Erythroblast (primary cell): ENCODE data around the gene NT5DC2.

ENCODE experiments used
- DNase-seq, 2 experiments: peaks; one replicate each; lab custom pipeline; 2025; lab: John Stamatoyannopoulos, UW
- GATA1 ChIP-seq: IDR thresholded peaks from 2 replicates; pipeline ENCODE4 v1.6.1; 2011; ENCODE audit warnings: low read depth, mild to moderate bottlenecking, control low read depth, low read length, moderate library complexity
- POLR2A ChIP-seq: IDR thresholded peaks from 2 replicates; pipeline ENCODE4 v1.6.1; 2011; ENCODE audit warnings: mild to moderate bottlenecking, low read length

The NT5DC2 gene

GRCh38 chr3:52524258-52524751 lies 9.4 kb downstream of the NT5DC2 start:
- no peak for TF ChIP-seq GATA1
- TF ChIP-seq POLR2A: no peak
- DNase-seq: no peak

GRCh38 chr3:52523386-52524257 lies 10.0 kb downstream of the NT5DC2 start:
- TF ChIP-seq POLR2A: no peak
- TF ChIP-seq GATA1: no peak
- no peak for DNase-seq

GRCh38 chr3:52522651-52523251 lies 10.9 kb downstream of the NT5DC2 start:
- TF ChIP-seq POLR2A: no peak
- no peak for TF ChIP-seq GATA1

GRCh38 chr3:52521881-52522650 lies 11.6 kb downstream of the NT5DC2 start:
- TF ChIP-seq POLR2A: no peak
- no peak for TF ChIP-seq GATA1
- DNase-seq: no peak

More at GRCh38 chr3:52522651-52523251, 10.9 kb downstream of the NT5DC2 start:
- DNase-seq: no peak

- DNase-seq: no peak
- no peak for TF ChIP-seq GATA1
- TF ChIP-seq POLR2A: no peak
These were observed 12.2 kb downstream of the NT5DC2 start for GRCh38 chr3:52521488-52521824.

- TF ChIP-seq POLR2A (no peak), GATA1 (no peak)
- DNase-seq: no peak
These were observed 12.8 kb downstream of the NT5DC2 start for GRCh38 chr3:52520716-52521487.

GRCh38 chr3:52520141-52520667 lies 13.5 kb downstream of the NT5DC2 start:
- DNase-seq: no peak
- TF ChIP-seq GATA1: no peak
- TF ChIP-seq POLR2A: no peak

GRCh38 chr3:52519445-52520140 lies 14.1 kb downstream of the NT5DC2 start:
- no peak for DNase-seq
- no peak for TF ChIP-seq POLR2A
- TF ChIP-seq GATA1: no peak

- TF ChIP-seq POLR2A: no peak
- no peak for TF ChIP-seq GATA1
- peak in 1 of 2 experiments; percentile 10 for DNase-seq
These were observed 14.8 kb downstream of the NT5DC2 start for GRCh38 chr3:52518723-52519444.

- DNase-seq: no peak
- TF ChIP-seq GATA1 (no peak), POLR2A (no peak)
These were observed 15.6 kb downstream of the NT5DC2 start for GRCh38 chr3:52517796-52518722.
